ENCODE measurements around the gene WDCP.
A peak's percentile ranks its signal among the peaks of the same experiment; 100 is the strongest.
"Not testable (repeated sequence)": the region's sequence is repeated elsewhere in the genome, so short reads cannot be mapped to it uniquely, and the experiment has no call there.

WDCP gene

DNA sequence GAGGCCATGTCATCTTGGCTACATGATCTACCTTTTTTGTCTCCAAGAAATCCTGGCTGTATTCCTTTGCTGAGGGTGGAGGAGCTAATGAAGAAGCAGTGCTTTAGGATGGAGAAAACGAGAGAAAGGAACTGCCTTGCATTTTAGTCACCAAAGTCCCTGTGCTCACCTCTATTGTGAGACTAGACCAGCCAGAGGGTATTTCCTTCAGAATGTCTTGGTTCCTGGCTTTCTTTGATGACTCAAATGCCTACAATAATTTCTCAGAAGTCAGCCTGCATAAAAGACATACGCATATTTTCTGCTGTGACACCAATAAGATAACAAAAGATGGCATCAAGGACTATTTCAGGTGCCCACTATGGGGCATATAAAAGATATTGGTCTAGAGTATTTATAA lies 18.1 kb upstream of the WDCP start:
- no peak for DNase-seq (ENCODE audit: low read depth)

GRCh38 chr2:24058564-24059271 lies 11.5 kb upstream of the WDCP start:
- DNase-seq (ENCODE audit: low read depth), result no peak

- DNase-seq (ENCODE audit: low read depth), result no peak
Measured at GRCh38 chr2:24055750-24056149, 8.6 kb upstream of the WDCP start.

DNA sequence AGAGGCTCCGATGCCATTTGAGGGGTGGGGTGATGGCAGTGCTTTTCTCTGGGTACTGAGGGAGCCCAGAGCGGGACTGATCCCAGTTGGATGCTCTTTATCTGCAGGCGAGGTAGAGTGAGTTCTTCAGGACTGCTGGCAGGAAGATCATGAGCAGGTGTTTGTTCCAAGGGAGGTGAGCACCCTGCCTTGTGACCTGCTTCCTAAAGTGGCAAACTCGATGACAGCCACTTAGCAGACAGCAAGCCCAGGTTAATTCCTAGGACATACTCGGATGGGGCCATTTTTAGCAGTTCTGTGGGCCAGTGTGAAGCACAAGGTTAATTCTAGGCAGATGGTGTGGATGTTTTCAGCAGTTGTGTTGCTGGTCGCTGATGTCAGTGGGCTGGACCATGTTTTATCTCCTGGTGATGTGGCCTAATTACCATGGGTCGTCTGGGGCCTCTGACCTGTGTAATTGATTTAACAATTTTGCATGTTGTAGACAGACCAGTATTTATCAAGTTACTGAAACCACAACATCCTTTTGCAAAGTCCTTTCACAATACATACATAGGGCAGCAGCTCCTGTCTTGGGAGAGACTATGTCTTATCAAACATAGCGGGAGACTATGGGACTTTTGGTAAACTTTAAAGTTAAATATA lies 7.3 kb upstream of the WDCP start:
- DNase-seq (ENCODE audit: low read depth), result no peak

- no peak for DNase-seq (ENCODE audit: low read depth)
Measured at GRCh38 chr2:24052951-24053350, 5.8 kb upstream of the WDCP start.

GRCh38 chr2:24051833-24052232 lies 4.6 kb upstream of the WDCP start:
- no peak for DNase-seq (ENCODE audit: low read depth)

DNA sequence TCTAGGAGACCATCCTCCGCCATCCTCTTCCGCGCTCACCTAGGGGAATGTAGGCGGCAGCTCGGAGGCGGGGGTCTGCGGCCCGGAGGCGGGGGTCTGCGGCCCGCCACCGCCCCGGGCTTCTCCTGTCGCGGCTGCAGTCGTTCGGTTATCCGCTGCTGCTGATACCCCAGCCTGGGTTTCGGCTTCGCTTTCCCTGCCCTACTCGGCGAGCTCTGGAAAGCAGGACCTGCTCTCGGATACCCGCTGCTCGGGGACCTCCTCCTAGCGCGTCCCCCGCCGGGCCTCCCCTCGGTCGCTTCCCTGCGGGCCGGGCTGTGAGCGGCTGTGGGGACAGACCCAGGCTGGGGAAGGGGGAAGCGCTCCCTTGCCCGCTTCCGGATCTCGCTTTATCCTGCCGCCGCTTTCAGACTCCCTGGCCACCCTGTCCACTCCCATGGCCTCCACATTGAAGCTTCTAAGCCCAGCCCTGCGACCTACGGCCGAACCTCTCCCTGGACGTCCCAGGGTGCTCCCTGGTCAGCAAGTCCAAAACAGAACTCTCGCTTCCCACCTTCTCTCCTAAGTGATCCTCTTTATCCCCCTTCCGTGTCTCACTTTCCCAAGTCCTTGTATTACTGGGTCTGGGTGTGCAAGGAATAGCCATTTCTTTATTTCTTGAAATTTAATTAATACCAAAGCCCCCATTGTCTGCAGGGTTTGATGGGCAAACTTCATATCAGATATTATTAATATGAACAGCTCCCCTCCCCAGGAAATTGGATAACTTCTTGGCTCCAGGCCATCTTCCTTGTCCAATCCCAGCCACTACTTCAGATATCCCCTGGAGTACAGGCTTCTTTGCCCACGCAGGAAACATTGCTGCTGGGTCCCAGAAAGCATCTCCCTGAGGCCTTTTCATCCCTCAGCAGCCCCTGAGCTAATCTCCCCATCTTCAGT lies 3.1 kb upstream of the WDCP start:
- DNase-seq (ENCODE audit: low read depth), result no peak

DNA sequence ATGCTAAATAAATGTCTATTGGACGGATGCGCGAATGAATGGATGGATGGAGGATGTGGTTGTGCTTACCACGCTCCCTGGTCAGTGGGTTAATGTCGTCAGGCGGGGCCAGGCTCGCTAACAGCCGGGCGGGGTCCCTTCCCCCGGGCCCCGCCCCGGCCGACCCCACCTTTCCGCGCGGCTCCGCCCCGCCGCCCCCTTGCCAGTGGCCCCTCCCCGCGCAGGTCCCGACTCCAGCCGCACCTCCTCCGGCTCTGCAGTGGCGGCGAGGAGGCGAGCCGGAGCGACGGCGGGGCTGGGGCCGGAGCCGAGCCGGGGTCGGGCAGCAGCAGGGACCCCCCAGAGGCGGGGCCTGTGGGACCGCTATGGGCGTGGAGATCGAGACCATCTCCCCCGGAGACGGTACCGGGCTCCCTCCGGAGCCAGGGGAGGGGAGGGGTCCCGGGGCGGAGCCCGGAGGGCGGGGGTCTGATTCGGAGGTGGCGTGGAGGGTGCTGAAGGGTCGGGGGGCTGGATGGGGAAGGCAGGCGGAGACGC lies 2.4 kb upstream of the WDCP start, which contains the start of gene FKBP1B:
FKBP1B (plus strand) TSS at position 257 of the 537 bp plus-strand sequence; CDS start at position 366, 109 bp downstream.
- peak; percentile 30 for DNase-seq (ENCODE audit: low read depth)

DNA sequence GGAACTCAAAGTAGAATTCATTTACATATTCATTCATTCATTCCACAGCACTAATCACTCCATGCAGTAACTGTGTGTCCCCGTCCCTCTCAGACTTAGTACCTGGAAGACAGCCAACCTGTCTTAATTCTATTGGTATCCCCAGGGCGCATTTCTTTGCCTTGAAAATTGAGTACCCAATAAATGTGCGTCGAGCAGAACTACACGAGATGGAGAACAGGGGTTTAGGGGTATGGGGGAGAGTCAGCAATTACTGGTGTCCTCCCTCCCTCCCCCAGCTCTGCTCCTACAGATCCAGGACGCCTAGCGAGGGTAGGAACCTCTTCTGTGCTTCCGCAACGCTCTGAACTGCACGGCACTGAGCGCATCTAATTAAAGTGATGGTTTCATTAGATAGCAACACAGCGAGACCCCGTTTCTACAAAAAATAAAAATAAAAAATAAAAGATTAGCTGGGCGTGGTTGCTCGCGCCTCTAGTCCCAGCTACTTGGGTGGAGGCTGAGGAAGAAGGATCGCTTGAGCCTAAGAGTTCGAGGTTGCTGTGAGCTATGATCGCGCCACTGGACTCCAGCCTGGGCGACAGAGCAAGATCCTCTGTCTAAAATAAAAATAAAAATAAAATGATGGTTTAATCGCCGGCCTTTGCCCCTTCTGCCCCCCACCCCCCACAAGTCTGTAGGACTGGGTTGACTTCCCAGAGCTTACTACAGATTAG lies 1.7 kb upstream of the WDCP start:
- DNase-seq (ENCODE audit: low read depth), result no peak

GRCh38 chr2:24047703-24048033 lies 477 bp upstream of the WDCP start:
- no peak for DNase-seq (ENCODE audit: low read depth)

DNA sequence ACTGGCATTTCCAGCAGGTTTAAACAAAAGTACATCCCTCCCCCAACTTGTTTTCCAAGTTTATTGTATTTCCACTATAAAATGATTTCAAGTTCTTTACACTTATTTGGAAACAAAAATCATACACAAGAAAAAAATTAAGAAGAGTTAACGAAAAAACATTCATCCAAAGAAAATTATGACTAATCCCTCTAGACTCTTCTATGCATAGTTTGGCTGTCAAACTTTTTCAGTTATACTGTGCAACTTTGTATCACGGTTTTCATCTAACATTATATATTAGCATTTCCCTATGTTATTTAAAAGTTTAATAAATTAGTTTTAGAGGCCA lies 627 bp downstream of the WDCP start:
- no peak for DNase-seq (ENCODE audit: low read depth)

DNA sequence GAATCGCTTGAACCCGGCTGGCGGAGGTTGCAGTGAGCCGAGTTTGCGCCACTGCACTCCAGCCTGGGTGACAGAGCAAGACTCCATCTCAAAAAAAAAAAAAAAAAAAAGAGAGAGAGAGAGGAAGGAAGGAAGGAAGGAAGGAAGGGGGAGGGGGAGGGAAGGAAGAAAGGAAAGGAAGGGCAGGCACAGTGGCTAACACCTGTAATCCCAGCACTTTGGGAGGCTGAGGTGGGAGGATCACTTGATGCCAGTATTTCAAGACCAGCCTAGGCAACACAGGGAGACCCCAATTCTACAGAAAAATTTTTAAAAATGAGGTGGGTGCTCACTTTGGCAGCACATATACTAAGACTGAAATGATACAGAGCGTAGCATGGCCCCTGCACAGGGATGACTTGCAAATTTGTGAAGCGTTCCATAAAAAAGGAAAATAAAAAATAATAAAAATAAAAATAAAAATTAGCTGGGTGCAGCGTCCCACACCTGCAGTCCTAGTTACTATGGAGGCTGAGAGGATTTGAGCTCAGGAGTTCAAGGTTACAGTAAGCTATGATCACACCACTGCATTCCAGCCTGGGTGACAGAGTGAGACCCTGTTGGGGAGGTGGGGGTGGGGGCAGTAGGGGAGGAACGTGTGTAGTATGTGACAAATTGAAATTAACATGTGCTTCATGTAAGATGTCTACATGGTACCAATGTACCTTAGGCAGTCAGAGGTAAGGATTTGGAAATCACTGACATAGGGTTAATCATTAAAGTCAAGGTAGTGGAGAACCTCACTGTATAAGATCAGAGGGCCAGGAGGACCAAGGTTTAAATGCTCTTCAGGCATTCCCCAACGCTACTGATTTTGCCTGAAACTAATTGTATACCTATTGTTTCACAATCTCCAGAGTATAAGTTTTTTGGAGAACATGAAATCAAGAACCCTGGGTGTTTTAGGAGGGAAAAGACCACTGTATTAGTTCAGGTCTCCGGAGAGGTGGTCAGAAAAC lies 1.4 kb downstream of the WDCP start:
- no peak for DNase-seq (ENCODE audit: low read depth)

DNA sequence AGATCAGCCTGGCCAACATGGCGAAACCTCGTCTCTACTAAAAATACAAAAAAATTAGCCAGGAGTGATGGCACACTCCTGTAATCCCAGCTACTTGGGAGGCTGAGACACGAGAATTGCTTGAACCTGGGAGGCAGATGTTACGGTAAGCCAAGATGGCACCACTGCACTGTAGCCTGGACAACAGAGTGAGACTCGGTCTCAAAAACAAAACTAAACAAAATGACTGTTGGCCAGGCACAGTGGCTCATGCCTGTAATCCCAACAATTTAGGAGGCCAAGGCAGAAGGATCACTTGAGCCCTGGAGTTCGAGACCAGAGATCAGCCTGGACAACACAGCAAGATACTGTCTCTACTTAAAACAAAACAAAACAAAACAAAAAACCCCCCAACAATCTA lies 4.1 kb downstream of the WDCP start:
- not testable (repeated sequence) for DNase-seq (ENCODE audit: low read depth)

GRCh38 chr2:24040511-24040910 lies 6.7 kb downstream of the WDCP start:
- no peak for DNase-seq (ENCODE audit: low read depth)

- no peak for DNase-seq (ENCODE audit: low read depth)
Measured at GRCh38 chr2:24038786-24039499, 8.2 kb downstream of the WDCP start.

- DNase-seq (ENCODE audit: low read depth), result no peak
Measured at GRCh38 chr2:24026233-24026632, 21.0 kb downstream of the WDCP start.

GRCh38 chr2:24024996-24025663 lies 22.1 kb downstream of the WDCP start:
- no peak for DNase-seq (ENCODE audit: low read depth)

DNA sequence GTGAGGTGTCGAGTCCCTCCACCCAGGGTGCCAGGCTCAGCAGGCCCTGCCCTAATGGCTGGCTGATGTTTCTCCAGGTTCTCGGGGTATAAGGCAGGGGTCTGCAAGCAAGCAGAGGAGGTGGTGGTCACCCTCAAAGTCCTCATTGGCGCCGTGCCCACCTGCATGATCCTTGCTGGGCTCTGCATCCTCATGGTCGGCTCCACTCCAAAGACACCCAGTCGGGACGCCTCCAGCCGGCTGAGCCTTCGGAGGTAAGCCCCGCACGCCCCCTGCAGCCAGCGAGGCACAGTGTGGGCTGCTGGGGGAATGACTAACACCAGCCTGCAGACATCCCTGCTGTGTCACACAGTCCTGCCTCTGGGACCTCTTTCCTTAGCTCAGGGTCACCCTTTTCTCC lies 23.2 kb downstream of the WDCP start:
- DNase-seq (ENCODE audit: low read depth), result no peak

DNA sequence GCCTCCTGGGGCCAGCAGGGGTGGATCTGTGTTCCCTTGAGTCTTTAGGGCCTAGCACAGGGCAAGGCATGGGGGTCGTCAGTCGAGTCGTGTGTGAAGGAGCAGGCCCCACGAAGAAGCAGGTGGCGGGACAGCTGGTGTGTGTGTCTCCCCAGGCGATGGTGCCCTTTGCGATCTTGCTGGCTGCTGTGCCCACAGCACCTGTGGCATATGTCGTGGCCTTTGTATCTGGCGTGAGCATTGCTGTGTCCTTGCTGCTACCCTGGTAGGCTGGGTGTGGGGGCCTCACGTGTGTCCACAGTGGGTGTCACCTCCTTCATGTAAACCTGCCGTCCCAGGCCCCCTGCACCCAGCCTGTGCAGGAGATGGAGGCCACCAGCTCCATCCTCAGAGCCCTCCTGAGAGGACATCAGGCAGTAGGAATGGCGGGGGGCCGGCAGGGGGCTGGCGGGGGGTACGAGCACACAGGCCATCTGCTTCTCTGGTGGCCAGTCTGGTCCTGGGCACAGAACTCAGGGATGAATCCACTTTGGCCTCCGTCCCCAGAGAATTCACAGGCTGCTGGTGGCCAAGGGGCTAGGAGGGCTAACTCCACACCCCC lies 24.1 kb downstream of the WDCP start:
- DNase-seq (ENCODE audit: low read depth), result no peak

Measured in stimulated activated CD8-positive, alpha-beta memory T cell treated with anti-CD3 and anti-CD28 coated beads, Interleukin-12 subunit alpha, Interleukin-12 subunit beta, amount 100 ng/mL, for 1 hour (primary cell).